GM19351 (cell line): ENCODE measurements around the gene IQGAP2.

Experiments
- ATAC-seq: cut with Tn5 transposase; IDR thresholded peaks from one replicate; pipeline ENCODE4 v1.9.1; 2021; ENCODE audit warnings: mild to moderate bottlenecking, moderate library complexity; ENCODE audit not compliant: unreplicated experiment

The IQGAP2 gene

GRCh38 chr5:76683816-76684731, 281.0 kb downstream of the IQGAP2 start:
- no peak for ATAC-seq

DNA sequence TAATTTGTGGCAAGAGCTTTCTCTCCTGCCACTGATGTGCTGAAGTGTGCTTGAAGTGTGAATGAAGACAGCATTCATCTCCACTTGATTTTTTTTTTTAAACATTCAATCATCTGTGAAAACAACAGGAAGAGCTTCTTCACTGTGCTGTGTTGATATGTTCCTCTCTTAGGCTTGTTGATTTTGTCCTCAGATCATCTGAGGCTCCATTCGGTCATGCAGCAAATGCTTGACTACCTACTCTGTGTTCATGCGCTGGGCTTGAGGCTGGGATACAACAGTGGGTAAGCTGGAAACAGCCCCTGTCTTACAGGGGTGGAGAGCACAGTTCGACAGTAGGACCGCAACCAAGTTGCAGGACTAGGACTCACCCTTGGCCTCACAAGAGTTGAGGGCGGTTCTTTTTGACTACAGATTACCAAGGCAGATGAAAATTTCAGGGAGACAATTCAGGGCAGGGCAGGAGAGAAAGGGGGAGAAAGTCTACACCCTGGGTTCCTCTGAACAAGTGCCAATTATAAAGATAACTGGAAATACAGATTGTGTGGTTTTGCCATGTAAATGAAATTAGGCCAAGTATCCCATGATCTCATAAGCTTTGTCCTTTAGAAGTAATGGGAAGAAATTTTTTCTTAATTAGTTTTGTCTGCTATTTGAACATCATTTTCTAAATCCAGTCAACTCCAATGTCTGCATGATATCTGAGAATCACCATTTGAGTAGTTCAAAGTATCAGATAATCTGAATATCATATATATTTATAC, 281.9 kb downstream of the IQGAP2 start:
- ATAC-seq, result no peak

GRCh38 chr5:76685704-76686103, 282.6 kb downstream of the IQGAP2 start:
- no peak for ATAC-seq

DNA sequence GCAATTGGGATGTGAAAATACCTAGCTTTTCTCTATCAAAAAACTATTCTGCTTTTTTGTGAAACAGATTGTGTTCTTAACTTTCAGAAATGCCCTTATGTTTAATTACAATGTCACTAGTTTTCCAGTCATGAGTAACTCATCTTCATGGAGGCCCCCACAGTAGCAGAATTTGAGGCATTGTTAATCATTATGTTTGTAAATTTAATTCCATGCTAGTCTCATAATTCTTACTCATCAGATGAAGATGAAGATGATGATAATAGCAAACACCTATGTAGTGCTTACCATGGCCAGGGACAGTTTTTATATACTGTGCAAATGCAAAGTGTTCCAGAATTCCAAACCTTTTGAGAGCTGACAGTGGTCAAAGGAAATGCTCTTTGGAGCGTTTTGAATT, 285.1 kb downstream of the IQGAP2 start:
- ATAC-seq, result no peak

GRCh38 chr5:76688836-76689235, 285.8 kb downstream of the IQGAP2 start:
- no peak for ATAC-seq

- ATAC-seq, result no peak
These were observed 286.4 kb downstream of the IQGAP2 start for GRCh38 chr5:76689321-76690036.

GRCh38 chr5:76690037-76690679, 287.1 kb downstream of the IQGAP2 start:
- no peak for ATAC-seq

- ATAC-seq, result no peak
These were observed 287.8 kb downstream of the IQGAP2 start for GRCh38 chr5:76690704-76691466.

DNA sequence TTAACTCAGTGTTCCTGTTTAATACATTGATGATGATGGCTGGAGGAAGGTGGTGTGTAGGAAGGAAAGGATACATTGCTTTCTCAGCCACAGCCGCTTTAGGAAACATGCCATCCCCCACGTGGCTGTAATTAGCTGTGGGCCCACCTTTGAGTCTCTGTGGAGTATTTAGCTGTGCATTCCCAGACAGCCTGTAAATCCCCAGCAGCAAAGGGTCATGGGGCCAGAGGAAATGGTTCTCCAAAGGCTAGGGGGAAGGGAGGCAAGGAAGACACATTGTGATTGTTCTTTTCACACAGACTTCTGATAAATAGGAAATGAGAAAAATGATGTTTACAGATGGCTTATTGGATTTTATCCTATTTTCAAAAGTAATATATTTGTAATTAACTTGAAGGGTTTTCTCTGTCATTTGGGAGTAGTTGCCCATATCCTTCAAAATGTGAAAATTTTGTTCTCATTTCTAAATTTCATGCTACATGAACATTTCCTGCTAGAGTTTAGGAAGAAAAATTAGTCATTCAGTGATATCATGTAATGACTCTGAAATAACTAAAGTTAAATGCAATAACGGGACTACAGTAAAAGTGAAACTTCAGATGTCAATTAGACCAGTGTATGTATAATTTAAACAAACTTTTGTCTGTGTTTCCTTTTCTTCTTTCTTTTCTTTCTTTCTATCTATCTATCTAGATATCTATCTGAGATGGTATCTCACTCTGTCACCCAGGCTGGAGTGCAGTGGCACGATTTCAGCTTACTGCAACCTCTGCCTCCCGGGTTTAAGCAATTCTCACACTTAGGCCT, 288.6 kb downstream of the IQGAP2 start:
- no peak for ATAC-seq

GRCh38 chr5:76692274-76692540, 289.1 kb downstream of the IQGAP2 start:
- ATAC-seq, result no peak

DNA sequence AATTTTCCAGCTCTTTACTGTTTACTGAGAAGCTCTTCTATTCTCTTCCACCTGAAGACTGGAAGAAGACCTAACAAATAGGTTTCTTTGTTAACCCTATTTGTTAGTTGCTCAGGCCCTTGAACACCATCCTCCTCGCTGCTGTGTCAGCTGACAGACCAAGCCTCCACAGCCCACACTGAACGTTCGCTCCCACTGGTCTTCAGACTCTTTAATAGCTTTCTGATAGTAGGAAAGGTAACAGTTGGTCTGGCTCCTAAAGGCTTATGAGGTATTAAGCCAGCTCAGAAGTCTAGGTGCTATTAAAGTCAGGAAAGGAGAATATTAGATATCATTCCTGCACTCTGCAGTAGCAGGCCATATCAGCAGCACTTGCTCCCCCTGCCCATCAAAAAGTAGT, 289.6 kb downstream of the IQGAP2 start:
- ATAC-seq, result no peak

DNA sequence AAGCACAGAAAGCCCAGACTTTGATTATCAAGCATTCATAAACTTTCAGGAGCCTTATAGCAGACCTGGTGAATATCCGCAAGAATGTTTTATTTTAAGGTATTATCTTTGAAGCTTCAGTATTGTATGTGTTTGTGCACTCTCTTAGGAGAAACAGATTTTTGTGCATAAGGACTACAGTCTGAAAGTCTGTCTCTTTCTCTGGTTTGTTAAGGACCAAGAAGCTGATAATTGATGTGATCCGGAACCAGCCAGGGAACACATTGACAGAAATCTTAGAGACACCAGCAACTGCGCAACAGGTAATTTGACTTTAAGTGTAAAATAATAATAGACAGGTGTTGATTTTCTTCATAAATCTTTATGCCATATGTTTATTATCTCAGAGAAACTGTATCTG, 290.1 kb downstream of the IQGAP2 start:
- no peak for ATAC-seq

- ATAC-seq, result no peak
These were observed 291.2 kb downstream of the IQGAP2 start for GRCh38 chr5:76694317-76694716.

DNA sequence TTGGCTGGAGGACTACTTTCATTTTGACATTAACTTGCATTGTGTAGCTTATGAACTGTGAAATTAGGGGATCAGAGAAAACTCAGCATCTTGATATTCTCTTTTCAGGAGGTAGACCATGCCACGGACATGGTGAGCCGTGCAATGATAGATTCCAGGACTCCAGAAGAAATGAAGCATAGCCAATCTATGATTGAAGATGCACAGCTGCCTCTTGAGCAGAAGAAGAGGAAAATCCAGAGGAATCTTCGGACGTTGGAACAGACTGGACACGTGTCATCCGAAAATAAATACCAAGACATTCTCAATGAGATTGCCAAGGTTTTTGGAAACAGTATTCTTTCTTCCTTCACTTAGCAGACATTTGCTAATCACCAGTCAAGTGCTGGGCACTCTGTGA, 292.3 kb downstream of the IQGAP2 start:
- ATAC-seq, result no peak

- ATAC-seq, result no peak
These were observed 293.2 kb downstream of the IQGAP2 start for GRCh38 chr5:76696251-76696650.

DNA sequence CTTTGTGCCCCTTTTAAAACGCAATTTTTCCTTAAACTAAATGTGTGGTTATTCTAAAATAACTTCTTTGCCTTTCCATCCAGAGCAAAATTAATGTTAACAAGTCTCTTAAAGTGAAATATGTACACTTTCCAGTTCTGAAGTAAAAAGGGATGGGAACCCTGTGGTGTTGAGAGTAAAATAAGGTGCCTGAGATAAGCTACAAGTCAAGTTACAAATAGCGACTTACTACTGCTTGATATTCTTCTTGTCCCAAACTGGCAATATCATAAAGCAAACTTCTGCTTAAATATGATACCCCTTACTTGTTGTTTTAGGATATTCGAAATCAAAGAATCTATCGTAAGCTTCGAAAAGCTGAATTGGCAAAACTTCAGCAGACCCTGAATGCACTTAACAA, 294.6 kb downstream of the IQGAP2 start:
- ATAC-seq, result no peak

DNA sequence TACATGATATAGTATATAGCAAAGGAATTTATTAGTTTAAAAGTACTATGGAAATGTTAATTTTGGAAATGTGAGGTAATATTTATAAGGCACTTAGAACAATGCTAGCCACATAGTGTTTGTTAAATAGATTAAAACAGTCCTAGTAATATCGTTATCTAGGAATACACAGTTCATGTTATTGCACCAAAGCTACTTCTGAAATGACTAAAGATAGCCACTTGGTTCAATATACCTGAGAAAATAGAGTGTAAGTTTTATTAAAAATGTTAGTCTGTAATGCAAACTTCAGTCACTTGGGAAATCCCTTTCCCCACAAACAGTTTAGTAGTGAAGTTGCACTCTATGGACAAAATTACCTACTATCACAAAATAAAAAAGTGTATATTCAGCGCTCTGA, 297.5 kb downstream of the IQGAP2 start:
- no peak for ATAC-seq

DNA sequence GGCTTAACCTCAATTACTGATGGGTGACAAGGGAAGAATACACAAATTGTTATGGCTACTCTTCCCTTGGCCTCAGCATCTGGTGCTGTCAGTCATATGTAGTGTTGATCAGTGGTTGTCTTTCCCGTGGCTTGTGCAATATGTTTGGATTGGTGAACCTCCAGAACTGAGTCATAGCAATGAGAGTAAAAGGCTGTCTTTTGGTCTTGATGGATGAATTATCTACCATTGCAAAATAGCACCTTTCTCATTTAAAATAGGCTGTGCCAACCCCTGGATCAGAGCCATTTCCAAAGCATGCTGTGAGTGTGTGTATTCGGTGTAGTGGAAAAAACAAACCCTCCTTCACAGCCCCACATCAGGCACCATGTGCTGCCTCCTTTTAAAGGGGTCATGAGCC, 298.2 kb downstream of the IQGAP2 start:
- no peak for ATAC-seq

GRCh38 chr5:76703707-76704106, 300.6 kb downstream of the IQGAP2 start:
- ATAC-seq, result no peak
